IgD-negative memory B cell (primary cell): ENCODE results near the gene SH2D3A. TPM values are rescaled to one million over a fixed set of nuclear protein-coding genes. Genes with fewer than 3 reads are reported as not detected.
"Not testable (repeated sequence)": the region's sequence is repeated elsewhere in the genome, so short reads cannot be mapped to it uniquely, and the experiment has no call there.

Experiments used
- H3K27ac Mint-ChIP-seq, 3 donors: one replicate each; pipeline ENCODE4 v1.8.0; 2020 to 2022; ENCODE audit warnings: mild to moderate bottlenecking in 3 of 3, mixed read lengths in 3 of 3, moderate library complexity in 1 of 3
- H3K27me3 Mint-ChIP-seq: one replicate; pipeline ENCODE4 v1.8.0; 2021; ENCODE audit warnings: mixed read lengths
- H3K36me3 Mint-ChIP-seq: one replicate; pipeline ENCODE4 v1.8.0; 2020; ENCODE audit warnings: mild to moderate bottlenecking, mixed read lengths
- H3K4me1 Mint-ChIP-seq, 3 donors: one replicate each; pipeline ENCODE4 v1.8.0; 2020 to 2022; ENCODE audit warnings: mixed read lengths in 3 of 3, mild to moderate bottlenecking in 1 of 3
- H3K4me3 Mint-ChIP-seq, 4 donors: one replicate each; pipeline ENCODE4 v1.8.0; 2020 to 2022; ENCODE audit warnings: mild to moderate bottlenecking in 4 of 4, mixed read lengths in 4 of 4, moderate library complexity in 3 of 4
- H3K9me3 Mint-ChIP-seq, 3 donors: one replicate each; pipeline ENCODE4 v1.8.0; 2020 to 2021; ENCODE audit warnings: mixed read lengths in 3 of 3, mild to moderate bottlenecking in 1 of 3
- polyA plus RNA-seq: library from polyadenylated mRNA; unstranded; fragments of 300-500 nt; fragmentation: Illumina TruSeq; gene quantifications from one replicate; pipeline ENCODE4 v1.2.3, GENCODE V29; 2021

SH2D3A gene
- polyA plus RNA-seq: 32.7 TPM

DNA sequence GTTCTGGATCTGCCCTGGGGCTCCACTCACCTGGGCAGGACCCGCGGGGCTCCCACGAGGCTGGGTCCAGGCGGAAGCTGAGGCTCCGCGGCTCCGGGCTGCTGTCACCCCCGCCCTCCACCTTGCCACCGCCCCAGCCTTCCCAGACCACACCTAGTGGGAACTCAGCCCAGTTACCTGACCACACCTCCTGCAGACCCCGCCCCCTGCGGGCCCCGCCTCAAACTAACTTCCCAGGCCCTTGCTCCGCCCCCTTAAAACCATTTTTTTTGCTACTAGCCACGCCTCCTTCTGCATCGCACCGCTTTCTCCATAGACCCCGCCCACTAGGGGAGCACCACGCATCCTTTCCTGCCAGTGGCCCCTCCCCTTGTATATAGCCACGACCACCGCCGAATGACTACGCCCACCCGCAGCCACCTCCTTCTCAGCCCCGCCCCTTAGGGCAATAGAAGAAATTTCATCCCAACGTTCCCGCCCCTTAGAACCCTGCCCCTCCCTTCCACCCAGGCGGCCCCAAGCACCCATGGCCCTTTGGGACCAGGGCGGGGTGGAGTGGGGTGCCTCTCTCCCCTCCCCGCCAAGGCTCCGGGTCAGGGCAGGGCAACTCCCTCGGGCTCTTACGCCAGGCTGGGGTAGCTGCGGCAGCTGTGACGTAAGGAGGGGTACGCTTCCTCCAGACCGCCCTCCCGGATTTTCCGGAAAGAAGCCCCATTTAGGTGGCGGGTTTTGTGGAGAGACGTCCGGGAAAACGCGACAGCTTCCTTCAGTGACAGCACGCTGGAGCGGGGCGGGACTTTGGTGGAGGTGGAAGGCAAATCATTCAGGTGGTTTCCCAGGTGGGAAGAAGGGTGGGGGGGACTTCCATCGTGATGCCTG is at the start of gene SH2D3A:
Gene SH2D3A (minus strand): TSS at position 79 of the 879 bp plus-strand sequence. CDS start 3,687 bp downstream, outside the sequence.
- H3K27me3 Mint-ChIP-seq: no peaks in the 10 kb centered on the region
- peaks cover 10 to 38% (median 37%) of the 10 kb centered on the region in 3 donors for H3K4me1 Mint-ChIP-seq
- peak within 1 kb of the TSS; percentile 75 to 96 (median 77) for H3K27ac Mint-ChIP-seq
- no peaks in the 10 kb centered on the region for H3K36me3 Mint-ChIP-seq
- H3K9me3 Mint-ChIP-seq: no peaks in the 10 kb centered on the region
- H3K4me3 Mint-ChIP-seq: peak within 1 kb of the TSS; percentile 90 to 94 (median 92)

DNA sequence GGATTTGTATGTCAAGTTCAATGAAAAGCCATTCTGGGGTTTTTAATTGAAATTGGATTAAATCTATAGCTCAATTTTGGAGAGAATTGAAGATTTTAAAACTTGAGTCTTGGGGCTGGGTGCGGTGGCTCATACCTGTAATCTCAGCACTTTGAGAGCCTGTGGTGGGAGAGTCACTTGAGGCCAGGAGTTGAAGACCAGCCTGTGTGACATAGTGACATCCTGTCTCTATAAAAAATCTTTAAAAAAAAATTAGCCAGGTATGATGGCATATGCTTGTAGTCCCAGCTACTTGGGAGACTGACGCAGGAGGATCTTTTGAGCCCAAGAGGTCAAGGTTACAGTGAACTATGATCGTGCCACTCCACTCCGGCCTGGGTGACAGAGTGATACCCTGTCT is 46.4 kb upstream of the SH2D3A start:
- Mint-ChIP-seq H3K27me3 (no peaks in the 10 kb centered on the region), H3K4me1 (peaks cover 36 to 49% (median 49%) of the 10 kb centered on the region in 3 donors), H3K36me3 (peaks cover 10% of the 10 kb centered on the region), H3K4me3 (peak overlapping the region in 1 of 4 donors; percentile 5), H3K27ac (peak overlapping the region in 1 of 3 donors; percentile 19), H3K9me3 (no peaks in the 10 kb centered on the region)

DNA sequence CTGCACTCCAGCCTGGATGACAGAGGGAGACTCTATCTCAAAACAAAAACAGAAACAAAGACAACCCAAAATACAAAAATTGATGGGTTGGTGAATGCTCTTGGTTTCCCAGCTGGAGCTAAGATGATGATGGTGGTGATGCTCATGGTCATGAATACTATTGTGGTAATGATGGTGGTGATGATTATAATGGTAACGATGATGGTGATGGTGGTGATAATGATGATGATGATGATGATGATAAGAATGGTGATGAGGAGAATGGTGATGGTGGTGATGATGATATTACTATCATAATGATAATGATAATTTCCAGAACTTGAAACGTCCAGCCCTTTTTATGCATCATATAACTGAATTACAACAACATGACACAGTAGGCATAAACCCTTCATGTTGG is 45.4 kb upstream of the SH2D3A start:
- Mint-ChIP-seq H3K27ac (peak overlapping the region in 1 of 3 donors; percentile 1), H3K36me3 (peaks cover 6% of the 10 kb centered on the region), H3K9me3 (no peaks in the 10 kb centered on the region), H3K4me3 (no peak overlapping the region), H3K27me3 (no peaks in the 10 kb centered on the region), H3K4me1 (peaks cover 37 to 49% (median 49%) of the 10 kb centered on the region in 3 donors)

DNA sequence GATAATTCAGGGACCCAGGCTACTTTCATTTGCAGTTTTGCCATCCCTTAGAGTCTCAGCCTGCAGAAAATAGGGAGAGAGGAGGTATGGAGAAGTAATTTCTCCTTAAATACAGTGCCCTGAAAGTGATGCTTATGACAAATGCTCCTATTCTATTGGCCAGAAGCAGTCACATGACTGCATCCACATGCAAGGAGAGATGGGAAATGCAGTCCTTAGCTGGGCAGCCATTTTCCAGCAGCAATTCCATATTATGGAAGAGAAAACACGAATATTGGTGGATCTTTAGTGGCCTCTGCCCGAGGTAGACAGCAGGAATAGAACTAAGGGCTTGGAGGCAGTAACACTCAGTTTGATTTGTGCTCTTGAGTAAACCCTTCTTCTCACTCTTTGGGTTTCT is 44.7 kb upstream of the SH2D3A start:
- Mint-ChIP-seq H3K27me3 (no peaks in the 10 kb centered on the region), H3K9me3 (no peaks in the 10 kb centered on the region), H3K36me3 (peaks cover 5% of the 10 kb centered on the region), H3K4me3 (no peak overlapping the region), H3K4me1 (peaks cover 36 to 49% (median 44%) of the 10 kb centered on the region in 3 donors), H3K27ac (peak overlapping the region in 1 of 3 donors; percentile 14)

- H3K27me3 Mint-ChIP-seq: no peaks in the 10 kb centered on the region
- H3K27ac Mint-ChIP-seq: peak overlapping the region in 1 of 3 donors; percentile 20
- no peak overlapping the region for H3K4me3 Mint-ChIP-seq
- peaks cover 39 to 53% (median 48%) of the 10 kb centered on the region in 3 donors for H3K4me1 Mint-ChIP-seq
- H3K9me3 Mint-ChIP-seq: no peaks in the 10 kb centered on the region
- H3K36me3 Mint-ChIP-seq: peaks cover 5% of the 10 kb centered on the region
These were observed 44.1 kb upstream of the SH2D3A start for GRCh38 chr19:6811378-6811777.

DNA sequence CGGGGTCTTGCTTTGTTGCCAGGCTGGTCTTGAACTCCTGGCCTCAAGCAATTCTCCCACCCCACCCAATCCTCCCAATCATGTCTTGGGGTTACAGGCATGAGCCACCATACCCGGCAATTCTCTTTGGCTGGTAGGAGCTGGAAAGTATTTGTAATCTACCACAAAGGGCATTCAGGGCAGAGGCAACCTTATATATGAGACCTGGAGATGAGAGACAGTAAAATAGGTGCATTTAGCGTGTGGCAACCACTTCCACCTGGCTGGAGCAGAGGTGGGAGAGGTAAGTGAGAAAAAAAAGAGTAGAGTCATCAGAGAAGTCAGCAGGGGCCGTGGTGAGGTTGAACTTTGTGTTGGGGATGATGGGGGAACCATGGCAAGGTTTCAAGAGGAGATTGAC is 42.0 kb upstream of the SH2D3A start:
- Mint-ChIP-seq H3K4me3 (peak overlapping the region in 2 of 4 donors; percentile 8 to 58), H3K27ac (peak overlapping the region in 2 of 3 donors; percentile 78 to 85), H3K9me3 (no peaks in the 10 kb centered on the region), H3K27me3 (no peaks in the 10 kb centered on the region), H3K4me1 (peaks cover 38 to 45% (median 39%) of the 10 kb centered on the region in 3 donors), H3K36me3 (peaks cover 3% of the 10 kb centered on the region)

- Mint-ChIP-seq H3K9me3 (no peaks in the 10 kb centered on the region), H3K4me1 (peaks cover 39 to 47% (median 41%) of the 10 kb centered on the region in 3 donors), H3K36me3 (peaks cover 3% of the 10 kb centered on the region), H3K4me3 (peak overlapping the region in 1 of 4 donors; percentile 58), H3K27me3 (no peaks in the 10 kb centered on the region), H3K27ac (peak overlapping the region in 1 of 3 donors; percentile 81)
These were observed 41.3 kb upstream of the SH2D3A start for GRCh38 chr19:6808494-6808893.

DNA sequence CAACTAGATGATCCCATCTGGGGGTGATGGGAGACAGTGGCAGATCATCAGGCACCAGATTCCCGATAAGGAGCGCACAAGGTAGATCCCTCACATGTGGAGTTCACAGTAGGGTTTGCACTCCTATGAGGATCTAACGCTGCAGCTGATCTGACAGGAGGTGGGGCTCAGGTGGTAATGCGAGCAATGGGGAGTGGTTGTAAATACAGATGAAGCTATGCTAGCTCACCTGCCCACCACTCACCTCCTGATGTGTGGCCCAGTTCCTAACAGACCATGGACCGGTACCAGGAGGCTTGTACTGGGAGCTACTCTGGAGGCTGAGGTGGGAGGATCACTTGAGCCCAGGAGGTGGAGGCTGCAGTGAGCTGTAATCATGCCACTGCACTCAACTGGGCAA is 40.1 kb upstream of the SH2D3A start:
- H3K9me3 Mint-ChIP-seq: no peaks in the 10 kb centered on the region
- H3K36me3 Mint-ChIP-seq: peaks cover 3% of the 10 kb centered on the region
- H3K4me3 Mint-ChIP-seq: peak overlapping the region in 1 of 4 donors; percentile 66
- H3K4me1 Mint-ChIP-seq: peaks cover 38 to 47% (median 46%) of the 10 kb centered on the region in 3 donors
- no peaks in the 10 kb centered on the region for H3K27me3 Mint-ChIP-seq
- H3K27ac Mint-ChIP-seq: no peak overlapping the region

GRCh38 chr19:6806488-6806887 is 39.3 kb upstream of the SH2D3A start:
- peak overlapping the region in 2 of 4 donors; percentile 3 to 13 for H3K4me3 Mint-ChIP-seq
- no peaks in the 10 kb centered on the region for H3K36me3 Mint-ChIP-seq
- no peaks in the 10 kb centered on the region for H3K9me3 Mint-ChIP-seq
- H3K27me3 Mint-ChIP-seq: no peaks in the 10 kb centered on the region
- peak overlapping the region in 2 of 3 donors; percentile 15 to 94 for H3K27ac Mint-ChIP-seq
- peaks cover 36 to 45% (median 44%) of the 10 kb centered on the region in 3 donors for H3K4me1 Mint-ChIP-seq

- Mint-ChIP-seq H3K4me3 (peak overlapping the region; percentile 87 to 94 (median 92)), H3K36me3 (no peaks in the 10 kb centered on the region), H3K27me3 (peaks cover 2% of the 10 kb centered on the region), H3K9me3 (no peaks in the 10 kb centered on the region), H3K4me1 (peaks cover 40 to 53% (median 52%) of the 10 kb centered on the region in 3 donors), H3K27ac (peak overlapping the region; percentile 95 to 98 (median 96))
These were observed 35.8 kb upstream of the SH2D3A start for GRCh38 chr19:6803036-6803404.

DNA sequence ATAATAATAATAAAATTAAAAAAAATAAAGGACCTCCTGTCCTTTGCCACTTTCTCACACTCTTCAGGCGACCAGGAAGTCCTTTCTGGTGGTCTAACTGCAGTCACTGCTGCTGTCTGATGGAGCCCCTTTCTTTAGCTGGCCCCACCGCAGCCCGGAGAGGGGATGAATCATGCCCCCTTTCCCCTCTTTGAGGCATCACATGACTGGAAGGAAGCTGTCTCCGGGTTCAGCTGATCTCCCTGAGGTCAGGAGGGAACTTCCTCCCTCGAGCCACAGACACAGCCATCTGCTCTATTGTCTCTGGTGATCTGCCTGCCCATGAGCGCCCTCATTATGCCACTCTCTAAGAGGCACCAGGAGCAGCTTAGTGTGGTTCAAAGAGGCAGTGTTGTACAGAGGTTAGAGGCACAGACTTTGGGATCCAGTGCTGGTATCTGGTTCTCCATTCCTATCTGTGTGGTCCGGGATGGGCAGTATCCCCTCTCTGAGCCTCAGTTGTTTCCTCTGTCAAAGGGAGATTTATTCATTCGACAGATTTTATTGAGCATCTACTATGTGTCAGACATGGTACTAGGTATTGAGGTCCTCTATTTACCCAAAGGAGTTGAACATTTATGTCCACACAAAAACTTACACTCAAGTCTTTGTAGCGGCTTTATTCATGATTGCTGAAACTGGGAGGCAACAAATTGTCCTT is 35.3 kb upstream of the SH2D3A start:
- H3K36me3 Mint-ChIP-seq: no peaks in the 10 kb centered on the region
- H3K4me3 Mint-ChIP-seq: peak overlapping the region; percentile 87 to 94 (median 92)
- peaks cover 40 to 53% (median 53%) of the 10 kb centered on the region in 3 donors for H3K4me1 Mint-ChIP-seq
- no peaks in the 10 kb centered on the region for H3K9me3 Mint-ChIP-seq
- peaks cover 2% of the 10 kb centered on the region for H3K27me3 Mint-ChIP-seq
- peak overlapping the region; percentile 95 to 98 (median 96) for H3K27ac Mint-ChIP-seq

GRCh38 chr19:6801485-6802086 is 34.4 kb upstream of the SH2D3A start:
- Mint-ChIP-seq H3K9me3 (no peaks in the 10 kb centered on the region), H3K27me3 (peaks cover 2% of the 10 kb centered on the region)

GRCh38 chr19:6800991-6801484 is 33.8 kb upstream of the SH2D3A start:
- H3K27ac Mint-ChIP-seq: peak overlapping the region; percentile 95 to 98 (median 98)
- peak overlapping the region; percentile 87 to 94 (median 92) for H3K4me3 Mint-ChIP-seq
- H3K9me3 Mint-ChIP-seq: no peaks in the 10 kb centered on the region
- peaks cover 43 to 56% (median 53%) of the 10 kb centered on the region in 3 donors for H3K4me1 Mint-ChIP-seq
- H3K36me3 Mint-ChIP-seq: peaks cover 2% of the 10 kb centered on the region
- H3K27me3 Mint-ChIP-seq: peaks cover 2% of the 10 kb centered on the region

More at GRCh38 chr19:6801485-6802086, 34.4 kb upstream of the SH2D3A start:
- peaks cover 42 to 54% (median 53%) of the 10 kb centered on the region in 3 donors for H3K4me1 Mint-ChIP-seq
- H3K36me3 Mint-ChIP-seq: no peaks in the 10 kb centered on the region
- peak overlapping the region; percentile 95 to 98 (median 98) for H3K27ac Mint-ChIP-seq
- peak overlapping the region; percentile 87 to 94 (median 92) for H3K4me3 Mint-ChIP-seq

DNA sequence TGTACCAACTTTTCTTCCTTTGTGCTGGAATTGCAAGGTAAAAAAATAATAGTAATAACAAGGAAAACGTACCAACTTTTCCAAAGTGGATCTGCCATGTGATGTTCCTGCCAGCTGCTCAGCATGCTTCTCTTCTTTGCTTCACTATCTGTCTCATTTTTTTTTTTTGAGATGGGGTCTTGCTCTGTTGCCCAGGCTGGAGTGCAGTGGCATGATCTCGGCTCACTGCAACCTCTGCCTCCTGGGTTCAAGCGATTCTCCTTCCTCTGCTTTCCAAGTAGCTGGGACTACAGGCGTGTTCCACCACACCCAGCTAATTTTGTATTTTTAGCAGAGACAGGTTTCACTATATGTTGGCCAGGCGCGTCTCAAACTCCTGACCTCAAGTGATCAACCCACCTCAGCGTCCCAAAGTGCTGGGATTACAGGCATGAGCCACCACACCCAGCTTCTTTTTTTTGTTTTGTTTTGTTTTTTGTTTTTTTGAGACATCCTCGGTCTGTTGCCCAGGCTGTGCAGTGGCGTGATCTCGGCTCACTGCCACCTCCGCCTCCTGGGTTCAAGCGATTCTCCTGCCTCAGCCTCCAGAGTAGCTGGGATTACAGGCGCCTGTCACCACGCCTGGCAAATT is 33.0 kb upstream of the SH2D3A start:
- H3K9me3 Mint-ChIP-seq, H3K36me3 Mint-ChIP-seq, H3K27me3 Mint-ChIP-seq: not testable (repeated sequence)
- Mint-ChIP-seq H3K4me3 (peak overlapping the region; percentile 87 to 94 (median 92)), H3K27ac (peak overlapping the region; percentile 95 to 98 (median 98)), H3K4me1 (peaks cover 46 to 59% (median 57%) of the 10 kb centered on the region in 3 donors)
